Mucosa of descending colon (tissue), 3 donors: ENCODE results near the gene RYR3. TPM values are rescaled to one million over a fixed set of nuclear protein-coding genes. Genes with fewer than 3 reads are reported as not detected.
"Not testable (repeated sequence)": the region's sequence is repeated elsewhere in the genome, so short reads cannot be mapped to it uniquely, and the experiment has no call there.

Source experiments
- ATAC-seq: fragments of 200-7000 bp; cut with Tn5 transposase; one replicate; pipeline ENCODE4 v1.9.1; 2020; ENCODE audit warnings: mild to moderate bottlenecking, moderate library complexity
- DNase-seq, 3 donors: peaks; one replicate each; pipeline ENCODE4 v3.0.0-alpha.2; 2020
- H3K36me3 ChIP-seq: fragments of 200-600 bp; one replicate; pipeline ENCODE4 v1.8.0; 2021; ENCODE audit warnings: low read depth, mild to moderate bottlenecking
- H3K4me1 ChIP-seq: fragments of 200-600 bp; one replicate; pipeline ENCODE4 v1.8.0; 2021; ENCODE audit warnings: low read depth, mild to moderate bottlenecking
- H3K4me3 ChIP-seq: fragments of 200-600 bp; one replicate; pipeline ENCODE4 v1.8.0; 2021; ENCODE audit warnings: mild to moderate bottlenecking
- H3K9me3 ChIP-seq: fragments of 200-600 bp; one replicate; pipeline ENCODE4 v1.8.0; 2021; ENCODE audit warnings: mild to moderate bottlenecking
- CTCF ChIP-seq: fragments of 200-600 bp; IDR thresholded peaks from one replicate; pipeline ENCODE4 v1.8.0; 2022; ENCODE audit warnings: antibody characterized with exemption, mild to moderate bottlenecking
- intact Hi-C, 2 donors: fragments of 100-400 bp; cut with DNase I in 1 of 2; cut with micrococcal nuclease in 1 of 2; formaldehyde crosslinking; loops; one replicate each; pipeline versions ENCODE4 v1.11.0 to v1.11.1; 2022; cut with DNase I, micrococcal nuclease
- total RNA-seq, 3 donors: library from RNA; stranded (reverse); fragmentation: NEBNext Ultra II Directional in 2 of 3; extraction: Animal tissue kit (Norgen Biotek cat#: 25700) in 2 of 3; gene quantifications; one replicate each; pipeline versions ENCODE4 v1.2.1 to v1.2.4, GENCODE V29; 2021 to 2023
- donor health status: DM: no; HTN: no; CAD: no; lungs with moderate emphysema.
- donor health status: DM: no; HTN: no; CAD: no.
- donor health status: DM: no; HTN: yes; CAD: no.

RYR3 gene
- total RNA-seq, 3 donors from 2014 or later, result 0.84 to 16.4 (median 1.1) TPM

DNA sequence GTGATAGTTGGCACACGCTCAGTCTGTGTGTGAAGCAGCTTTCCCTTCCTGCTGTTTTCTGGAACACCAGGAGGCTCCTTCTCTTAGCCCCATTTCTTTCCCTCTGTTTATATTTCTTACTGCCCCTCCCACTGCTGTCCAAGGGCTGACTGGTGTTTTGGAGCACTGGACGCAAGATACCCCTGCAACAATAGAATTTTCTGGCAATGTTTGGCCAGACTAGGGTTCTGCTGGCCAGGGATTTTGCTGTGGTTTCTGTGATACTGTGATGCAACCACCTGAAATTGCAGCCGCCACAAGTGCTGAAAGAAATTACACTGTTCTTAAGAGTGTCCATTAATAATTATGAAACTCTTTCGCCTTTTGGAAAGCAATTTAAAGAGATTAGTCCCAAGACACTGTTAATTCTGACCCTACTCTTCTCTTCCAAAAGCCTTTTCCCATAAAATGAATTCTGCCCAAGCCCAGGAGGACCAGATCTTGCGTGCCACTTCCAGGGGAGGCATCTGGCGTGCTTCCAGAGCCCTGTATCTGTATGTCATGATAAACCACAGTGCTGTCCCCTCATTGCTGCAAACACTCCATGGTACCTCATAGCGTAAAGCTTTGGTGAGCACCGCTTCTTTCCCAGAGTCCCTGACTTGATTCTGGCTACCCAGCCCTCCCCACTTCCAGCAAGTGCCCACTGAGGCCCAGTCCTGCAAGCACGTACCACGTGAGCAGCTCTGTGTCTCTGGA, 498.1 kb downstream of the RYR3 start:
- H3K4me1 ChIP-seq, result no peaks in the 10 kb centered on the region
- DNase-seq (no peak), ATAC-seq (no peak)
- H3K9me3 ChIP-seq, result no peaks in the 10 kb centered on the region
- no peaks in the 10 kb centered on the region for H3K36me3 ChIP-seq
- no peak for TF ChIP-seq CTCF
- intact Hi-C loops, result no loop called here
- no peak overlapping the region for H3K4me3 ChIP-seq

DNA sequence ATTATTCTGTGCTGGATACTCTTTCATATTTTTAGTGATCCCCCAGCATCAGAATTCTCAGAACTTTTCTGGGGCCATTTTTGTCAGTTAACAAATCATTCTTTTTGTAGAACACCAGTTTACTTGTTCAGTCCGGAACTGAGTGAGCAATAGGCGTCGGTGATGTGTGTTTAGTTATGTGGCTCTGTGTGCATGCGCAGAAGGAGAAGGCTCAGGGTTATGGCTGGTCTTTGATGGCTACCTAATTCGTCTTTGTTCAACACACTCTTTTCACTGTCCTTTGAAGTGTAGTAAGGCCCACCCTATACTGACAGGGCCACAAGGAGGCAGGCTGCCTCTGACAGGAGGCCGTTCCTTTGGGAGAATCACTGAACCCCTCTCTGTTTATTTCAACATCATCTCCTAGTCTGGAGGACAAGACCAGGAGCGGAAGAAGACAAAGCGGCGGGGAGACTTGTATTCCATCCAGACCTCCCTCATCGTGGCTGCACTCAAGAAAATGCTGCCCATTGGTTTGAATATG, 499.4 kb downstream of the RYR3 start:
- DNase-seq, result no peak
- TF ChIP-seq CTCF, result no peak
- no peak overlapping the region for H3K4me3 ChIP-seq
- no peaks in the 10 kb centered on the region for H3K9me3 ChIP-seq
- H3K4me1 ChIP-seq, result no peaks in the 10 kb centered on the region
- ATAC-seq, result no peak
- intact Hi-C loops, result no loop called here
- H3K36me3 ChIP-seq, result no peaks in the 10 kb centered on the region

DNA sequence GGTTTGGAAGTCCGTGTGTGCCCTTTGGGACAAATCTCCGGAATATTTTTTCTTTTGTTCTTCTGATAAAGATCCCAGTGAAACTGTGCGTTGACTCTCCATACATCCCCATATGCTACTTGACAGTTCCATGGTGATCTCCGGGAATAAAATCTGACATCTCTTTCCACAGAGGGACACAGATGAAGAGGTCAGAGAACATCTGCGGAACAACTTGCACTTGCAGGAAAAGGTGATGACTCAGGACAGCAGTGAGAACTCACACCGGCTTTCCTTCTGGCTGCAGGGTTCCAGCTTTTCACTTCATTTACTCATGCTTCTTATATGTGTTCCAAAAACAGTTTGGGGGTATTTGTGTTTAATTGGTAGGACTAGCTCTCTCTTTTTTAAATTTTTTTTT, 500.0 kb downstream of the RYR3 start:
- no peak for DNase-seq

DNA sequence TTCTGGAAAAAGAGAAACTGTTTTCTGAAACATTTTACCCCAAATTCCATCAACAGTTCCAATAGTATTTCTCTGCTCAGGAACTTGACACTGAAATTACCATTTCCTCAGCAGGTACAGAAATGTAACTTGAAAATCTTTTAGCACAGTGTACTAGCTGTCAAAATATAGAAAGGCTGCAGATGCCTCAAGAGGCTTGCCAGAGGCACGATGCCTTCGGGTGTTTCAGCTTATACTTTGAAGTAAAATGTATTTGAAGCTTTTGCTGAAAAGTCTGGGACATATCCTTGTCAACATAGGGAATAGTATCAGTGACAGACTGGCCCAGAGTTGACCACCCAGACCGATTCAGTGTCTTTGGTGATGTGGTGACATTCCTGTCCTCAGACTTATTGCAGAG, 503.1 kb downstream of the RYR3 start:
- ATAC-seq (no peak), DNase-seq (no peak)
- H3K4me1 ChIP-seq, result no peaks in the 10 kb centered on the region
- H3K36me3 ChIP-seq, result no peaks in the 10 kb centered on the region
- H3K4me3 ChIP-seq, result no peak overlapping the region
- intact Hi-C loops, result no loop called here
- no peaks in the 10 kb centered on the region for H3K9me3 ChIP-seq
- TF ChIP-seq CTCF, result no peak

More for the DNA sequence above, 500.0 kb downstream of the RYR3 start:
- H3K4me1 ChIP-seq, result no peaks in the 10 kb centered on the region
- no peaks in the 10 kb centered on the region for H3K9me3 ChIP-seq
- no peak overlapping the region for H3K4me3 ChIP-seq
- TF ChIP-seq CTCF, result no peak
- no peaks in the 10 kb centered on the region for H3K36me3 ChIP-seq
- no peak for ATAC-seq
- intact Hi-C loops, result no loop called here

DNA sequence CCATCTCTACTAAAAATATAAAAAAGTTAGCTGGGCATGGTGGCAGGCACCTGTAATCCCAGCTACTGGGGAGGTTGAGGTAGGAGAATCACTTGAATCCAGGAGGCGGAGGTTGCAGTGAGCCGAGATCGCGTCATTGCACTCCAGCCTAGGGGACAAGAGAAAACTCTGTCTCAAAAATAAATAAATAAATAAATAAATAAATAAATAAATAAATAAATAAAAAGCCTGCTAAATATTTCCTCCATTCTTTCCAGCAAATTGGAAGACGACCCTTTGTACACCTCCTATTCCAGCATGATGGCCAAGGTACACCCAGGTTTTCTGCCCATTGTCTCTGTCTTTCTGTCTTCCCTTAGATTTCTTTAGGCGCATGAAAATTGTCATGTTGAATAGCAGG, 508.7 kb downstream of the RYR3 start:
- H3K9me3 ChIP-seq, DNase-seq, intact Hi-C loops, H3K4me3 ChIP-seq, H3K36me3 ChIP-seq, ATAC-seq, H3K4me1 ChIP-seq: not testable (repeated sequence)

GRCh38 chr15:33822479-33822878, 511.7 kb downstream of the RYR3 start:
- ATAC-seq (no peak), DNase-seq (no peak)
- intact Hi-C loops, result no loop called here
- no peak overlapping the region for H3K4me3 ChIP-seq
- no peaks in the 10 kb centered on the region for H3K36me3 ChIP-seq
- H3K4me1 ChIP-seq, result no peaks in the 10 kb centered on the region
- no peaks in the 10 kb centered on the region for H3K9me3 ChIP-seq
- no peak for TF ChIP-seq CTCF
